Neutrophil (primary cell): ENCODE measurements around the gene RAET1G.
"Not testable (repeated sequence)": the region's sequence is repeated elsewhere in the genome, so short reads cannot be mapped to it uniquely, and the experiment has no call there.

Experiments used
- H3K27ac ChIP-seq: fragments of 200-600 bp; sonication (generic); 2 replicates; pipeline ENCODE4 v1.5.1; 2016; ENCODE audit warnings: mild to moderate bottlenecking, moderate library complexity
- H3K27me3 ChIP-seq: fragments of 200-600 bp; sonication (generic); 2 replicates; pipeline ENCODE4 v1.6.0; 2016; ENCODE audit warnings: mild to moderate bottlenecking
- H3K36me3 ChIP-seq: fragments of 200-600 bp; sonication (generic); 2 replicates; pipeline ENCODE4 v1.5.1; 2017
- H3K4me1 ChIP-seq, 2 experiments: fragments of 200-600 bp in 1 of 2; sonication (generic) in 1 of 2; 1 replicate in 1 of 2; 2 replicates in 1 of 2; pipeline versions ENCODE4 v1.5.1 to v1.6.1; 2013 to 2016; ENCODE audit warnings: low read depth in 1 of 2, low read length in 1 of 2, mild to moderate bottlenecking in 1 of 2, moderate library complexity in 1 of 2; ENCODE audit not compliant: control insufficient read depth in 1 of 2, insufficient read depth in 1 of 2
- H3K4me3 ChIP-seq, 2 experiments: fragments of 200-600 bp in 1 of 2; sonication (generic) in 1 of 2; 1 replicate in 1 of 2; 2 replicates in 1 of 2; pipeline ENCODE4 v1.5.1; 2013 to 2016; ENCODE audit warnings: low read depth in 1 of 2, low read length in 1 of 2, mild to moderate bottlenecking in 1 of 2, moderate library complexity in 1 of 2
- H3K9me3 ChIP-seq: fragments of 200-600 bp; sonication (generic); 2 replicates; pipeline ENCODE4 v1.5.1; 2016
- TF ChIP-seq, protein P1 (sequence below): fragments of 200-600 bp; sonication (generic); IDR thresholded peaks from 2 replicates; pipeline ENCODE4 v1.5.1; 2016; ENCODE audit warnings: antibody characterized with exemption

The RAET1G gene

DNA sequence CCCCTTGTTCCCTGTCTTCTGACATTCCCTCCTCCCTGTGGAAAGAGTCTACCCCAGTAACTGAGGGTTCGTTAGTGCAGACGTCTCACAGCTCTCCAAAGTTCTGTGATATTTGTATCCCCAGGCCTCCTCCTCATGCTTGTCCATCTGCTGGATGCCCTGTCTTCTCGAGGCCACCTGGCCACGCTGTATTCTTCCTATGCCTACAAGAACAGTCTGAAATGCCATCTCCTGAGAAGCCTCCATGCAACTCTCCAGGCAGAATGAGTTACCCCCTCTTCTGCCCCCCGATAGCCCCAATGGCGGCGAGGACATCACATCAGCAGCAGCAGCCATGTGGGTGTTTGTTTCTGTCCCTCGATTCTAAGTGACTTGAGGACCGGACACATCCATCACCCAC lies 28.2 kb upstream of the RAET1G start:
- H3K27me3 ChIP-seq: peaks cover 96% of the 10 kb centered on the region

GRCh38 chr6:149950423-149950822 lies 27.5 kb upstream of the RAET1G start:
- Histone ChIP-seq H3K27ac (no peak overlapping the region), H3K36me3 (no peaks in the 10 kb centered on the region), H3K4me3 (no peak overlapping the region), H3K9me3 (no peaks in the 10 kb centered on the region), H3K4me1 (no peaks in the 10 kb centered on the region), H3K27me3 (peaks cover 93% of the 10 kb centered on the region)
- TF ChIP-seq, protein P1, sequence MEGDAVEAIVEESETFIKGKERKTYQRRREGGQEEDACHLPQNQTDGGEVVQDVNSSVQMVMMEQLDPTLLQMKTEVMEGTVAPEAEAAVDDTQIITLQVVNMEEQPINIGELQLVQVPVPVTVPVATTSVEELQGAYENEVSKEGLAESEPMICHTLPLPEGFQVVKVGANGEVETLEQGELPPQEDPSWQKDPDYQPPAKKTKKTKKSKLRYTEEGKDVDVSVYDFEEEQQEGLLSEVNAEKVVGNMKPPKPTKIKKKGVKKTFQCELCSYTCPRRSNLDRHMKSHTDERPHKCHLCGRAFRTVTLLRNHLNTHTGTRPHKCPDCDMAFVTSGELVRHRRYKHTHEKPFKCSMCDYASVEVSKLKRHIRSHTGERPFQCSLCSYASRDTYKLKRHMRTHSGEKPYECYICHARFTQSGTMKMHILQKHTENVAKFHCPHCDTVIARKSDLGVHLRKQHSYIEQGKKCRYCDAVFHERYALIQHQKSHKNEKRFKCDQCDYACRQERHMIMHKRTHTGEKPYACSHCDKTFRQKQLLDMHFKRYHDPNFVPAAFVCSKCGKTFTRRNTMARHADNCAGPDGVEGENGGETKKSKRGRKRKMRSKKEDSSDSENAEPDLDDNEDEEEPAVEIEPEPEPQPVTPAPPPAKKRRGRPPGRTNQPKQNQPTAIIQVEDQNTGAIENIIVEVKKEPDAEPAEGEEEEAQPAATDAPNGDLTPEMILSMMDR: no peak

More for the DNA sequence above, 28.2 kb upstream of the RAET1G start:
- Histone ChIP-seq H3K4me3 (no peak overlapping the region), H3K9me3 (no peaks in the 10 kb centered on the region), H3K27ac (no peak overlapping the region), H3K36me3 (no peaks in the 10 kb centered on the region), H3K4me1 (no peaks in the 10 kb centered on the region)
- TF ChIP-seq, protein P1: no peak

DNA sequence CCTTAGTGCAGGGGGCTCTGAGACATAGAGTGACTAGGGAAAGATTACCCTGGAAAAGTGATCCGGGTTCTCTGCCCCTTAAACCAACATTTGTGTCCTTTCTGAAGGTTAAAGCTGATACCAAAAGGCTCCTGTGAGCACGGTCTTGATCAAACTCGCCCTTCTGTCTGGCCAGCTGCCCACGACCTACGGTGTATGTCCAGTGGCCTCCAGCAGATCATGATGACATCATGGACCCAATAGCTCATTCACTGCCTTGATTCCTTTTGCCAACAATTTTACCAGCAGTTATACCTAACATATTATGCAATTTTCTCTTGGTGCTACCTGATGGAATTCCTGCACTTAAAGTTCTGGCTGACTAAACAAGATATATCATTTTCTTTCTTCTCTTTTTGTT lies 25.7 kb upstream of the RAET1G start:
- TF ChIP-seq, protein P1: no peak
- no peak overlapping the region for H3K27ac ChIP-seq
- H3K27me3 ChIP-seq: peaks cover 82% of the 10 kb centered on the region
- no peaks in the 10 kb centered on the region for H3K4me1 ChIP-seq
- no peaks in the 10 kb centered on the region for H3K36me3 ChIP-seq
- H3K9me3 ChIP-seq: no peaks in the 10 kb centered on the region
- H3K4me3 ChIP-seq: no peak overlapping the region

GRCh38 chr6:149948011-149948410 lies 25.1 kb upstream of the RAET1G start:
- Histone ChIP-seq H3K27me3 (peaks cover 82% of the 10 kb centered on the region), H3K4me3 (no peak overlapping the region)
- TF ChIP-seq, protein P1: no peak

GRCh38 chr6:149947533-149947932 lies 24.6 kb upstream of the RAET1G start:
- not testable (repeated sequence) for H3K9me3 ChIP-seq, H3K4me1 ChIP-seq, H3K36me3 ChIP-seq, H3K4me3 ChIP-seq, H3K27ac ChIP-seq
- peaks cover 82% of the 10 kb centered on the region for H3K27me3 ChIP-seq

More at GRCh38 chr6:149948011-149948410, 25.1 kb upstream of the RAET1G start:
- H3K4me1 ChIP-seq: no peaks in the 10 kb centered on the region
- H3K36me3 ChIP-seq: no peaks in the 10 kb centered on the region
- no peaks in the 10 kb centered on the region for H3K9me3 ChIP-seq
- H3K27ac ChIP-seq: no peak overlapping the region

- not testable (repeated sequence) for H3K4me3 ChIP-seq, H3K27ac ChIP-seq, H3K9me3 ChIP-seq, H3K36me3 ChIP-seq, H3K4me1 ChIP-seq
- peaks cover 82% of the 10 kb centered on the region for H3K27me3 ChIP-seq
These were observed 23.7 kb upstream of the RAET1G start for GRCh38 chr6:149946631-149947030.

DNA sequence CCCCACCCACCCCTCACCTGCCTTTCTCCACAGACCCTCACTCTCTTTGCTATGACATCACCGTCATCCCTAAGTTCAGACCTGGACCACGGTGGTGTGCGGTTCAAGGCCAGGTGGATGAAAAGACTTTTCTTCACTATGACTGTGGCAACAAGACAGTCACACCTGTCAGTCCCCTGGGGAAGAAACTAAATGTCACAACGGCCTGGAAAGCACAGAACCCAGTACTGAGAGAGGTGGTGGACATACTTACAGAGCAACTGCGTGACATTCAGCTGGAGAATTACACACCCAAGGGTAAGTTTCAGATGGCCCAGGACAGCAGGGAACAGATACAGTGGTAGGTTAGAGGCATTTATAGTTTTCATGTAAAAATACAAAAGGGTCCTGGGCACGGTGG lies 22.4 kb upstream of the RAET1G start:
- not testable (repeated sequence) for H3K4me3 ChIP-seq, H3K36me3 ChIP-seq, H3K9me3 ChIP-seq, H3K27ac ChIP-seq
- Histone ChIP-seq H3K27me3 (peaks cover 82% of the 10 kb centered on the region), H3K4me1 (peaks cover 4 to 13% of the 10 kb centered on the region in 2 experiments)

DNA sequence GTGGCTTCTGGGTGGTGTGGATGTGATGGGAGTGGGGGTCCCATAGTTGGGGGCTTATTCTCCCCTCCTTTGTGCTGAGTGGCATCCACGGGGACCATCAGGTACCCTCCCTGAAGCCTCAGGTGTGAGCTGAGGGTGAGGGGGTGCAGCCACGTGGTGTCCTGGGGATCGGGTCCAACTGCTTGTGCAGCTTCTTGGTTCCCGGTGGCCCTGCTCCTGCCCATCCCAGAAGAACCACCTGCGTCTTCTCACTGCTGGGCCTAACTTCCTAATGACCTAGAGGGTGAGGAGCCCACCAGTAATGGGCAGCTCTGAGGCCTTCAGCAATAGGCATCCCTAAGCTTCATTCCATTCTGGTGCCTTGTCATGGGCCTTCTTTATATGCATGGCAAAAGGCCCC lies 20.4 kb upstream of the RAET1G start:
- H3K9me3 ChIP-seq, H3K4me3 ChIP-seq: not testable (repeated sequence)
- peaks cover 82% of the 10 kb centered on the region for H3K27me3 ChIP-seq

More for the DNA sequence above, 20.4 kb upstream of the RAET1G start:
- H3K4me1 ChIP-seq: peaks cover 14 to 23% of the 10 kb centered on the region in 2 experiments
- H3K27ac ChIP-seq, H3K36me3 ChIP-seq: not testable (repeated sequence)
